COLO668 (cell line): Measurements from ENCODE around the gene TRPM4.
"Not testable (repeated sequence)": the region's sequence is repeated elsewhere in the genome, so short reads cannot be mapped to it uniquely, and the experiment has no call there.

Source experiments
- DNase-seq: peaks from one replicate; lab custom pipeline; 2025; ENCODE audit not compliant: unreplicated experiment; lab: John Stamatoyannopoulos, UW

Gene TRPM4

GRCh38 chr19:49223472-49223871 is 65.9 kb downstream of the TRPM4 start:
- no peak for DNase-seq

GRCh38 chr19:49224441-49224840 is 66.8 kb downstream of the TRPM4 start:
- DNase-seq = not testable (repeated sequence)

GRCh38 chr19:49224879-49225278 is 67.3 kb downstream of the TRPM4 start:
- DNase-seq = peak; percentile 33

- no peak for DNase-seq
Measured at GRCh38 chr19:49229416-49229815, 71.8 kb downstream of the TRPM4 start.

DNA sequence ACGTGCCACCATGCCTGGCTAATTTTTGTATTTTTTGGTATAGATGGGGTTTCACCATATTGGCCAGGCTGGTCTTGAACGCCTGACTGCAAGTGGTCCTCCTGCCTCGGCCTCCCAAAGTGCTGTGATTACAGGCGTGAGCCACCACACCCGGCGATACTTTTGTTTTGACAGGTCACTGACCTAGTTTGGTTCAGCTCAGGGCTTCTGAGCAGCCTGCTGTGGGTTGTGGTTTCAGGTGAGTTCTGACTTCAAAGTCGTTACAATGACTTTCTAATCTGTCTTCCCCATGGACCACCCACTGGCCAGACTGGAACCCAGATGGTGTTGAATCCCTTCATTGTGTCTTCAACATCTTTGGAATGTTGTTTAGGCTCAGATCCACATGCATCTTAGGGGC is 73.8 kb downstream of the TRPM4 start:
- no peak for DNase-seq

DNA sequence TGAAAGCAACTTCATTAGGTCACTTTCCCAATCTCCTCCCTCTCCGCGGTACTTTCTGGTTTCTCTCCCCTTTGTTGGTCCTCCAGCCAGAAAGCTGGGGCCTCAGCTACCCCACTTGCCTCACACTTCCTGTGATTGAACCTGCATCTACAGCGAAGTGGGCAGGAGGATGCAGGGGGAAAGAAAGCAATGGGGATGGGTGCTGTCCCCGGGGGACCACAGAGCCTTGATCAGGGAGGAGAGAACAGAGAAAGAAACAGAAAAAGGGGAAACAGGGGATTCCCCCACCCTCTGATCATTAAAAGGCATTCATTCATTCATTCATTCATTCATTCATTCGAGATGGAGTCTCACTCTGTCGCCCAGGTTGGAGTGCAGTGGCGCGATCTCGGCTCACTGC is 74.2 kb downstream of the TRPM4 start:
- no peak for DNase-seq

- DNase-seq = no peak
Measured at GRCh38 chr19:49233163-49233562, 75.6 kb downstream of the TRPM4 start.

- DNase-seq = no peak
Measured at GRCh38 chr19:49241769-49242168, 84.2 kb downstream of the TRPM4 start.

DNA sequence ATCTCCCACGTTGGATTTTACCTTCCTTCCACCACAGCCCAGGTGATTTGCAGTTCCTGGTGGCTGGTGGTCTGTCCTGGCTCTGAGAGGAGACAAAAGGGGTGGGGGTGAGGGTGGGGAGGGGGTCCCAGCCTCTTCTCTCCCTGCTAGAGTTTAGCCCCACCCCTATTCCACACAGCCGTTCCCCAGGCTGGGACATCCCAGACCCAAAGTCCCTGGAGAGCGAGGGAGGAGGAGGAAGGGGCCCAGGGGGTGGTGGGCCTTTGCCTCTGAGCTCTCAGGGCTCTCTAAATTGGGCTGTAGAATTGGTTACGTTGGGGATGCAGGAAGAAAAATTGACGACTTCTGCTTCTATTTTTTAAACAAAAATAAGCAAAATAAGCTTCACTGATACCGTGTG is 85.5 kb downstream of the TRPM4 start:
- no peak for DNase-seq

GRCh38 chr19:49243726-49244125 is 86.1 kb downstream of the TRPM4 start:
- DNase-seq = no peak

DNA sequence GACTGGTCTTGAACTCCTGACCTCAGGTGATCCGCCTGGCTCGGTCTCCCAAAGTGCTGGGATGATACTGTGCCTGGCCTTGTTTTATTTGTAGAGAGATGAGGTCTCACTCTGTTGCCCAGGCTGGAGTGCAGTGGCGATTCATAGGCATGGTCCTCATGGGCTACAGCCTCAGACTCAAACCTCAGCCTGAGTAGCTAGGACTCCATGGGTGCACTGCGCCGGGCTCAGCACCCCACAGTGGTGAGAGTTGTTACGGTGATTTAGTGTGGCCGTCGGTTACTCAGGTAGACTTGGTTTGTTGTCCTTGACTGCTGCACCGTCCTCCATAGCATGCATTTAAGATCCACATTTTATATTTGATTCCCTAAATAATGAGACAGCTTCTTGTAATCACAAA is 86.7 kb downstream of the TRPM4 start:
- DNase-seq = no peak

DNA sequence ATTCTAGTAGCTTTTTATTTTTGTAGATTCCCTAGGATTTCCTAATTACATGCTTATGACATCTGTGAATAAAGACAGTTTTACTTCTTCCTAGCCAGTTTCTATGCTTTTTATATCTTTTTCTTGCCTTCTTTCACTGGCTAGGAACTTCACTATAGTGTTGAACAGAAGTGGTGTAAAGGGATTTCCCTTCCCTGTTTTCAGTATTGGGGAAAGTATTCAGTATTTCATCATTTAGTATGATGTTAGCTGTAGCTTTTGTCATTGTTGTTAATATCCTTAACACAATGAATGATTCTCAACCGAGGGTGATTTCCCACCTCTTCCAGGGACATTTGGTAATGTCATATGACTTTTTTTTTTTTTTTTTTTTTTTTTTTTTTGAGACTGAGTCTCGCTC is 90.1 kb downstream of the TRPM4 start:
- DNase-seq = no peak

- DNase-seq = no peak
Measured at GRCh38 chr19:49249933-49250332, 92.3 kb downstream of the TRPM4 start.

DNA sequence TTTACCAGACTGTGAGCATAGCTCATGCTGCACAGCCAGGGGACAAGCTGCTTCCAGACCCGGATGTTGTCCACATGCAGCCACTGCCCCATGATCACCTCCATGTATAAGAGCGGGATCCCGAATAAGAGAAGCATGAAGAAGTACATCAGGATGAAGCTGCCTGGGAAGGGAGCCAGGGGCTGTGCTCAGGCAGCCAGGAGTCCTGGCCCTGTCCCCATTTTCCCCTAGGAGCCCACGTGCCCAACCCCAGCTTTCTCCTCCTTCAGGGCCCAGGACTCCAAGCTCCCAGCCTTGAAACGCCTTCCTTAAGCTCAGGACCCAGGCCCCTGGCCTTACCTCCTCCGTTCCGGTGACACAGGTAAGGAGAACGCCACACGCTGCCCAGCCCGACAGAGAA is 98.1 kb downstream of the TRPM4 start:
- DNase-seq = no peak

- DNase-seq = no peak
Measured at GRCh38 chr19:49256691-49257090, 99.1 kb downstream of the TRPM4 start.
